GM12878 (cell line): Measurements from ENCODE around the gene GRM1. TPM values are rescaled to one million over a fixed set of nuclear protein-coding genes. Genes with fewer than 3 reads are reported as not detected.

ENCODE experiments used
- ATAC-seq: fragments of 200-7000 bp; cut with Tn5 transposase; 3 replicates; pipeline ENCODE4 v1.9.1; 2020; ENCODE audit warnings: mild to moderate bottlenecking, moderate library complexity
- BruUV-seq: library from RNA; stranded (reverse); fragments of 400-500 nt; replicated peaks from 2 replicates; lab custom pipeline; 2021; lab: Mats Ljungman, UMichigan
- CTCF ChIA-PET: fragments of 300-600 bp; sonication (Branson Sonifier 250); formaldehyde crosslinking; extraction: SDS; loops from one replicate; lab custom pipeline; 2021; ENCODE audit warnings: inconsistent platforms; lab: Yijun Ruan, JAX
- POLR2A ChIA-PET: fragments of 350-600 bp; formaldehyde crosslinking; extraction: SDS; loops from one replicate; lab custom pipeline; 2021; ENCODE audit warnings: inconsistent platforms; lab: Charles Lee
- RAD21 ChIA-PET: fragments of 300-600 bp; sonication (Branson Sonifier 250); formaldehyde crosslinking; loops from one replicate; lab custom pipeline; 2023; ENCODE audit warnings: antibody characterized with exemption; ENCODE audit not compliant: unreplicated experiment; lab: Charles Lee
- SMC1A ChIA-PET: fragments of 300-600 bp; sonication (Branson Sonifier 250); formaldehyde crosslinking; loops from one replicate; lab custom pipeline; 2023; ENCODE audit not compliant: unreplicated experiment, uncharacterized antibody; lab: Charles Lee
- DNase-seq: peaks from one replicate; pipeline ENCODE4 v3.0.0-alpha.2; 2011; ENCODE audit warnings: low read depth, low spot score
- FAIRE-seq: peaks from 3 replicates; lab custom pipeline; 2011; peaks lifted over from hg19 to GRCh38; lab: Jason Lieb, UNC
- H2AFZ ChIP-seq: 2 replicates; pipeline ENCODE4 v1.6.0; 2011; ENCODE audit warnings: low read depth, low read length, control low read depth; ENCODE audit not compliant: control insufficient read depth
- H3K27ac ChIP-seq: 2 replicates; pipeline ENCODE4 v1.5.1; 2011; ENCODE audit warnings: control low read depth; ENCODE audit not compliant: control insufficient read depth, insufficient read depth
- H3K27me3 ChIP-seq, 2 experiments: replicated peaks in 1 of 2; 2 replicates each; pipeline versions ENCODE4 v1.6.0 to v1.6.1; 2011; ENCODE audit warnings: low read length in 1 of 2; ENCODE audit not compliant: control insufficient read depth in 2 of 2, insufficient read depth in 2 of 2
- H3K36me3 ChIP-seq, 2 experiments: 2 replicates each; pipeline ENCODE4 v1.5.1; 2011; ENCODE audit warnings: low read length in 1 of 2; ENCODE audit not compliant: control insufficient read depth in 2 of 2, insufficient read depth in 2 of 2
- H3K4me1 ChIP-seq: 2 replicates; pipeline ENCODE4 v1.6.1; 2011; ENCODE audit warnings: mild to moderate bottlenecking, low read length, moderate library complexity, mixed read lengths; ENCODE audit not compliant: control insufficient read depth, insufficient read depth
- H3K4me2 ChIP-seq: 2 replicates; pipeline ENCODE4 v1.6.0; 2011; ENCODE audit warnings: control low read depth; ENCODE audit not compliant: control insufficient read depth, insufficient read depth
- H3K4me3 ChIP-seq: fragments of 200-600 bp; sonication (generic); 2 replicates; pipeline ENCODE4 v1.5.1; 2016
- H3K79me2 ChIP-seq: 2 replicates; pipeline ENCODE4 v1.6.0; 2011; ENCODE audit warnings: low read length; ENCODE audit not compliant: control insufficient read depth, insufficient read depth
- H3K9ac ChIP-seq: 2 replicates; pipeline ENCODE4 v1.8.0; 2011; ENCODE audit warnings: low read length, control low read depth, mixed read lengths; ENCODE audit not compliant: control insufficient read depth, insufficient read depth
- H3K9me3 ChIP-seq: replicated peaks from 3 replicates; pipeline ENCODE4 v1.5.1; 2011; ENCODE audit warnings: mild to moderate bottlenecking, low read length; ENCODE audit not compliant: control insufficient read depth, insufficient read depth
- H4K20me1 ChIP-seq: 2 replicates; pipeline ENCODE4 v1.6.0; 2011; ENCODE audit not compliant: control insufficient read depth, insufficient read depth
- BCL11A ChIP-seq: IDR thresholded peaks from 2 replicates; pipeline ENCODE4 v1.6.1; 2011; ENCODE audit warnings: low read depth, low read length
- BHLHE40 ChIP-seq, 2 experiments: fragments of 450-650 bp in 1 of 2; IDR thresholded peaks; 2 replicates each; pipeline ENCODE4 v1.6.1; 2011 to 2017; ENCODE audit warnings: low read depth in 2 of 2, borderline replicate concordance in 1 of 2, improper control_type of control experiment in 1 of 2, low read length in 1 of 2, mild to moderate bottlenecking in 1 of 2
- IKZF2 ChIP-seq, 2 experiments: fragments of 450-650 bp; IDR thresholded peaks; 2 replicates each; pipeline ENCODE4 v1.6.1; 2017; ENCODE audit warnings: mild to moderate bottlenecking in 2 of 2, moderate library complexity in 2 of 2
- NBN ChIP-seq: fragments of 450-650 bp; IDR thresholded peaks from 2 replicates; pipeline ENCODE4 v1.6.1; 2016
- PAX5 ChIP-seq: IDR thresholded peaks from 2 replicates; pipeline ENCODE4 v1.6.1; 2011; ENCODE audit warnings: low read depth, low read length, borderline replicate concordance
- SIN3A ChIP-seq: IDR thresholded peaks from 2 replicates; pipeline ENCODE4 v1.6.1; 2012; ENCODE audit warnings: low read depth, low read length, improper control_type of control experiment
- SREBF2 ChIP-seq: IDR thresholded peaks from 2 replicates; pipeline ENCODE4 v1.6.1; 2012; ENCODE audit warnings: mild to moderate bottlenecking, low read length
- SRF ChIP-seq, 2 experiments: IDR thresholded peaks; 2 replicates each; pipeline ENCODE4 v1.6.1; 2011; ENCODE audit warnings: low read depth in 2 of 2, low read length in 2 of 2, mild to moderate bottlenecking in 1 of 2, moderate library complexity in 1 of 2
- ZBTB33 ChIP-seq: fragments of 450-650 bp; IDR thresholded peaks from 2 replicates; pipeline ENCODE4 v1.6.1; 2017; ENCODE audit warnings: mild to moderate bottlenecking
- WGBS: methylation state at CpG from one replicate; pipeline ENCODE4 v1.1.6; 2016; ENCODE audit warnings: low lambda C conversion rate; ENCODE audit not compliant: insufficient replicate concordance, insufficient coverage; ENCODE audit errors: missing lambda C conversion rate; 5-methylcytosine and 5-hydroxymethylcytosine counted together
- in situ Hi-C: fragments of 300-500 bp; cut with MboI; formaldehyde crosslinking; loops from 9 replicates; pipeline ENCODE4 v1.14.3; 2018; ENCODE audit warnings: mixed read lengths
- intact Hi-C: fragments of 100-400 bp; cut with micrococcal nuclease; formaldehyde crosslinking; loops from one replicate; pipeline ENCODE4 v1.14.2; 2022; ENCODE audit not compliant: unreplicated experiment
- polyA plus RNA-seq, 11 experiments: library from polyadenylated mRNA; depleted of rRNA in 4 of 11; unstranded in 6 of 11; stranded (reverse) in 5 of 11; fragments of >200 nt; fragmentation: Nextera tagmentation in 4 of 11; fragmentation: Illumina TruSeq in 1 of 11; extraction: Ambion mirVana in 4 of 11; extraction: Trizol in 1 of 11; gene quantifications; 1 replicate in 1 of 11; 2 replicates in 10 of 11; pipeline versions ENCODE4 v1.2.1 to v1.2.3, GENCODE V29; 2011 to 2016; ENCODE audit warnings: inconsistent platforms in 2 of 11, missing spikeins in 2 of 11, low read depth in 1 of 11
- total RNA-seq, 4 experiments: library from RNA; depleted of rRNA in 3 of 4; stranded (reverse); fragments of >200 nt in 3 of 4; fragmentation: Illumina TruSeq in 1 of 4; extraction: Trizol in 1 of 4; gene quantifications; 2 replicates each; pipeline versions ENCODE4 v1.2.1 to v1.2.3, GENCODE V29; 2013 to 2021
- TF ChIP-seq, protein P1 (sequence below): fragments of 450-650 bp; IDR thresholded peaks from 2 replicates; pipeline ENCODE4 v1.6.1; 2017; ENCODE audit warnings: mild to moderate bottlenecking, low read depth, inconsistent platforms; ENCODE audit not compliant: poor library complexity, severe bottlenecking
- TF ChIP-seq, protein P2 (sequence below): IDR thresholded peaks from 2 replicates; pipeline ENCODE4 v1.6.1; 2012; ENCODE audit warnings: improper control_type of control experiment, low read depth, low read length; ENCODE audit not compliant: insufficient replicate concordance
- TF ChIP-seq, protein P3 (sequence below): fragments of 450-650 bp; formaldehyde crosslinking; IDR thresholded peaks from 2 replicates; pipeline ENCODE4 v1.4.0; 2020; ENCODE audit warnings: mild to moderate bottlenecking, moderate library complexity

The GRM1 gene
- total and polyA plus RNA-seq, 10 of the 15 experiments (the other 5 are each of a cell fraction or from before 2014, with no cell fraction given), result 0.04 TPM; not detected in 9

DNA sequence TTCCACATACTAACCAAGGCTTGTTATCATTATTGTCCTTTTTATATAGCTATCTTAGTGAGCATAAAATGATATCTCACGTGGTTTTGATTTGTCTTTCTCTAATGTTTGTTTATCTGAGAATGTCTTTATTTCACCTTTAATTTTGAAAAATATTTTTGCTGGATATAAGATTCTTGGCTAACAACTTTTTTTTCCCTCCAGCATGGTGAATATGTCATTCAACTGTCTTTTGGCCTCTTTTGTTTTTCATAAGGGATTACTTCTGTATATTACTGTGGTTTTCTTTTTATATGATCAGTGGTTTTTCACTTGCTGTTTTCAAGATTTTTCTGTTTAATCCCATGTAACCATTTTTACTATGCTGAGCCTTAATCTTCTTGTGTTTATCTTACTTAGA is 141.0 kb downstream of the GRM1 start:
- intact Hi-C loops (no loop called here), in situ Hi-C loops (no loop called here)
- Histone ChIP-seq H4K20me1 (no peaks in the 10 kb centered on the region), H3K4me3 (no peak overlapping the region), H3K4me1 (no peaks in the 10 kb centered on the region), H3K79me2 (no peaks in the 10 kb centered on the region), H3K4me2 (no peak overlapping the region), H3K9me3 (no peaks in the 10 kb centered on the region), H2AFZ (no peak overlapping the region), H3K27me3 (no peaks in the 10 kb centered on the region; a peak in 1 of 4 replicates), H3K36me3 (no peaks in the 10 kb centered on the region), H3K27ac (no peak overlapping the region), H3K9ac (no peak overlapping the region)
- RAD21 ChIA-PET, result no interaction called here
- FAIRE-seq (no peak), DNase-seq (no peak), ATAC-seq (no peak)
- POLR2A ChIA-PET, result no interaction called here
- CTCF ChIA-PET, result no interaction called here
- WGBS, result 0% methylated on average over 1 of the region's 1 CpG
- BruUV-seq, result no TSS peak
- SMC1A ChIA-PET, result no interaction called here
- TF ChIP-seq SREBF2, result no peak
- TF ChIP-seq NBN, result no peak
- TF ChIP-seq SRF (IDR thresholded peaks at IDR 0.05; ENCODE audit: low read depth in 2 of 2, low read length in 2 of 2), result no peak
- TF ChIP-seq, protein P1, sequence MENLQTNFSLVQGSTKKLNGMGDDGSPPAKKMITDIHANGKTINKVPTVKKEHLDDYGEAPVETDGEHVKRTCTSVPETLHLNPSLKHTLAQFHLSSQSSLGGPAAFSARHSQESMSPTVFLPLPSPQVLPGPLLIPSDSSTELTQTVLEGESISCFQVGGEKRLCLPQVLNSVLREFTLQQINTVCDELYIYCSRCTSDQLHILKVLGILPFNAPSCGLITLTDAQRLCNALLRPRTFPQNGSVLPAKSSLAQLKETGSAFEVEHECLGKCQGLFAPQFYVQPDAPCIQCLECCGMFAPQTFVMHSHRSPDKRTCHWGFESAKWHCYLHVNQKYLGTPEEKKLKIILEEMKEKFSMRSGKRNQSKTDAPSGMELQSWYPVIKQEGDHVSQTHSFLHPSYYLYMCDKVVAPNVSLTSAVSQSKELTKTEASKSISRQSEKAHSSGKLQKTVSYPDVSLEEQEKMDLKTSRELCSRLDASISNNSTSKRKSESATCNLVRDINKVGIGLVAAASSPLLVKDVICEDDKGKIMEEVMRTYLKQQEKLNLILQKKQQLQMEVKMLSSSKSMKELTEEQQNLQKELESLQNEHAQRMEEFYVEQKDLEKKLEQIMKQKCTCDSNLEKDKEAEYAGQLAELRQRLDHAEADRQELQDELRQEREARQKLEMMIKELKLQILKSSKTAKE, result no peak
- no peak for TF ChIP-seq ZBTB33
- TF ChIP-seq PAX5, result no peak
- TF ChIP-seq, protein P2, sequence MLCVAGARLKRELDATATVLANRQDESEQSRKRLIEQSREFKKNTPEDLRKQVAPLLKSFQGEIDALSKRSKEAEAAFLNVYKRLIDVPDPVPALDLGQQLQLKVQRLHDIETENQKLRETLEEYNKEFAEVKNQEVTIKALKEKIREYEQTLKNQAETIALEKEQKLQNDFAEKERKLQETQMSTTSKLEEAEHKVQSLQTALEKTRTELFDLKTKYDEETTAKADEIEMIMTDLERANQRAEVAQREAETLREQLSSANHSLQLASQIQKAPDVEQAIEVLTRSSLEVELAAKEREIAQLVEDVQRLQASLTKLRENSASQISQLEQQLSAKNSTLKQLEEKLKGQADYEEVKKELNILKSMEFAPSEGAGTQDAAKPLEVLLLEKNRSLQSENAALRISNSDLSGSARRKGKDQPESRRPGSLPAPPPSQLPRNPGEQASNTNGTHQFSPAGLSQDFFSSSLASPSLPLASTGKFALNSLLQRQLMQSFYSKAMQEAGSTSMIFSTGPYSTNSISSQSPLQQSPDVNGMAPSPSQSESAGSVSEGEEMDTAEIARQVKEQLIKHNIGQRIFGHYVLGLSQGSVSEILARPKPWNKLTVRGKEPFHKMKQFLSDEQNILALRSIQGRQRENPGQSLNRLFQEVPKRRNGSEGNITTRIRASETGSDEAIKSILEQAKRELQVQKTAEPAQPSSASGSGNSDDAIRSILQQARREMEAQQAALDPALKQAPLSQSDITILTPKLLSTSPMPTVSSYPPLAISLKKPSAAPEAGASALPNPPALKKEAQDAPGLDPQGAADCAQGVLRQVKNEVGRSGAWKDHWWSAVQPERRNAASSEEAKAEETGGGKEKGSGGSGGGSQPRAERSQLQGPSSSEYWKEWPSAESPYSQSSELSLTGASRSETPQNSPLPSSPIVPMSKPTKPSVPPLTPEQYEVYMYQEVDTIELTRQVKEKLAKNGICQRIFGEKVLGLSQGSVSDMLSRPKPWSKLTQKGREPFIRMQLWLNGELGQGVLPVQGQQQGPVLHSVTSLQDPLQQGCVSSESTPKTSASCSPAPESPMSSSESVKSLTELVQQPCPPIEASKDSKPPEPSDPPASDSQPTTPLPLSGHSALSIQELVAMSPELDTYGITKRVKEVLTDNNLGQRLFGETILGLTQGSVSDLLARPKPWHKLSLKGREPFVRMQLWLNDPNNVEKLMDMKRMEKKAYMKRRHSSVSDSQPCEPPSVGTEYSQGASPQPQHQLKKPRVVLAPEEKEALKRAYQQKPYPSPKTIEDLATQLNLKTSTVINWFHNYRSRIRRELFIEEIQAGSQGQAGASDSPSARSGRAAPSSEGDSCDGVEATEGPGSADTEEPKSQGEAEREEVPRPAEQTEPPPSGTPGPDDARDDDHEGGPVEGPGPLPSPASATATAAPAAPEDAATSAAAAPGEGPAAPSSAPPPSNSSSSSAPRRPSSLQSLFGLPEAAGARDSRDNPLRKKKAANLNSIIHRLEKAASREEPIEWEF, result no peak
- TF ChIP-seq IKZF2 (IDR thresholded peaks at IDR 0.05), result no peak
- TF ChIP-seq, protein P3, sequence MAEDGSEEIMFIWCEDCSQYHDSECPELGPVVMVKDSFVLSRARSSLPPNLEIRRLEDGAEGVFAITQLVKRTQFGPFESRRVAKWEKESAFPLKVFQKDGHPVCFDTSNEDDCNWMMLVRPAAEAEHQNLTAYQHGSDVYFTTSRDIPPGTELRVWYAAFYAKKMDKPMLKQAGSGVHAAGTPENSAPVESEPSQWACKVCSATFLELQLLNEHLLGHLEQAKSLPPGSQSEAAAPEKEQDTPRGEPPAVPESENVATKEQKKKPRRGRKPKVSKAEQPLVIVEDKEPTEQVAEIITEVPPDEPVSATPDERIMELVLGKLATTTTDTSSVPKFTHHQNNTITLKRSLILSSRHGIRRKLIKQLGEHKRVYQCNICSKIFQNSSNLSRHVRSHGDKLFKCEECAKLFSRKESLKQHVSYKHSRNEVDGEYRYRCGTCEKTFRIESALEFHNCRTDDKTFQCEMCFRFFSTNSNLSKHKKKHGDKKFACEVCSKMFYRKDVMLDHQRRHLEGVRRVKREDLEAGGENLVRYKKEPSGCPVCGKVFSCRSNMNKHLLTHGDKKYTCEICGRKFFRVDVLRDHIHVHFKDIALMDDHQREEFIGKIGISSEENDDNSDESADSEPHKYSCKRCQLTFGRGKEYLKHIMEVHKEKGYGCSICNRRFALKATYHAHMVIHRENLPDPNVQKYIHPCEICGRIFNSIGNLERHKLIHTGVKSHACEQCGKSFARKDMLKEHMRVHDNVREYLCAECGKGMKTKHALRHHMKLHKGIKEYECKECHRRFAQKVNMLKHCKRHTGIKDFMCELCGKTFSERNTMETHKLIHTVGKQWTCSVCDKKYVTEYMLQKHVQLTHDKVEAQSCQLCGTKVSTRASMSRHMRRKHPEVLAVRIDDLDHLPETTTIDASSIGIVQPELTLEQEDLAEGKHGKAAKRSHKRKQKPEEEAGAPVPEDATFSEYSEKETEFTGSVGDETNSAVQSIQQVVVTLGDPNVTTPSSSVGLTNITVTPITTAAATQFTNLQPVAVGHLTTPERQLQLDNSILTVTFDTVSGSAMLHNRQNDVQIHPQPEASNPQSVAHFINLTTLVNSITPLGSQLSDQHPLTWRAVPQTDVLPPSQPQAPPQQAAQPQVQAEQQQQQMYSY (CRISPR knock-in tag), result no peak
- no peak for TF ChIP-seq SIN3A
- no peak for TF ChIP-seq BHLHE40 (IDR thresholded peaks at IDR 0.05; ENCODE audit: borderline replicate concordance in 1 of 2, low read depth in 2 of 2, low read length in 1 of 2)
- TF ChIP-seq BCL11A, result no peak
